RWPE2 (cell line): ENCODE measurements around the gene TNFSF9.
A peak's percentile ranks its signal among the peaks of the same experiment; 100 is the strongest.

Source experiments
- ATAC-seq: fragments of 200-7000 bp; cut with Tn5 transposase; 3 replicates; pipeline ENCODE4 v1.9.1; 2021; ENCODE audit warnings: low read depth
- DNase-seq: peaks from one replicate; pipeline ENCODE4 v3.0.0-alpha.2; 2020; ENCODE audit warnings: low spot score
- H3K27ac ChIP-seq: fragments of 450-650 bp; 2 replicates; pipeline ENCODE4 v1.5.1; 2017; ENCODE audit warnings: mild to moderate bottlenecking; ENCODE audit not compliant: poor library complexity, severe bottlenecking
- H3K27me3 ChIP-seq: fragments of 250-450 bp; sonication (Bioruptor Pico); 2 replicates; pipeline ENCODE4 v1.5.1; 2021; ENCODE audit warnings: mild to moderate bottlenecking, moderate library complexity; ENCODE audit not compliant: insufficient read depth, poor library complexity, severe bottlenecking
- H3K36me3 ChIP-seq: fragments of 250-450 bp; sonication (Bioruptor Pico); 2 replicates; pipeline ENCODE4 v1.5.1; 2020; ENCODE audit warnings: low read depth, mild to moderate bottlenecking, moderate library complexity
- H3K4me1 ChIP-seq: fragments of 250-450 bp; sonication (Bioruptor Pico); 2 replicates; pipeline ENCODE4 v1.5.1; 2021; ENCODE audit warnings: mild to moderate bottlenecking, moderate library complexity; ENCODE audit not compliant: insufficient read depth, poor library complexity, severe bottlenecking
- H3K4me3 ChIP-seq: fragments of 250-450 bp; sonication (Bioruptor Pico); 2 replicates; pipeline ENCODE4 v1.5.1; 2021; ENCODE audit warnings: mild to moderate bottlenecking, moderate library complexity; ENCODE audit not compliant: severe bottlenecking
- H3K9me3 ChIP-seq: fragments of 250-450 bp; sonication (Bioruptor Pico); 2 replicates; pipeline ENCODE4 v1.5.1; 2021; ENCODE audit warnings: mild to moderate bottlenecking, moderate library complexity; ENCODE audit not compliant: severe bottlenecking
- CTCF ChIP-seq: fragments of 450-650 bp; IDR thresholded peaks from one replicate; pipeline ENCODE4 v1.5.1; 2017; ENCODE audit warnings: mild to moderate bottlenecking, moderate library complexity; ENCODE audit not compliant: poor library complexity, severe bottlenecking

TNFSF9 gene

GRCh38 chr19:6551091-6551490 lies 20.3 kb downstream of the TNFSF9 start:
- ATAC-seq (no peak), DNase-seq (no peak)
- Histone ChIP-seq H3K4me1 (no peaks in the 10 kb centered on the region), H3K36me3 (no peaks in the 10 kb centered on the region), H3K27ac (no peak overlapping the region), H3K27me3 (no peaks in the 10 kb centered on the region), H3K4me3 (no peak overlapping the region), H3K9me3 (no peaks in the 10 kb centered on the region)
- TF ChIP-seq CTCF: no peak

DNA sequence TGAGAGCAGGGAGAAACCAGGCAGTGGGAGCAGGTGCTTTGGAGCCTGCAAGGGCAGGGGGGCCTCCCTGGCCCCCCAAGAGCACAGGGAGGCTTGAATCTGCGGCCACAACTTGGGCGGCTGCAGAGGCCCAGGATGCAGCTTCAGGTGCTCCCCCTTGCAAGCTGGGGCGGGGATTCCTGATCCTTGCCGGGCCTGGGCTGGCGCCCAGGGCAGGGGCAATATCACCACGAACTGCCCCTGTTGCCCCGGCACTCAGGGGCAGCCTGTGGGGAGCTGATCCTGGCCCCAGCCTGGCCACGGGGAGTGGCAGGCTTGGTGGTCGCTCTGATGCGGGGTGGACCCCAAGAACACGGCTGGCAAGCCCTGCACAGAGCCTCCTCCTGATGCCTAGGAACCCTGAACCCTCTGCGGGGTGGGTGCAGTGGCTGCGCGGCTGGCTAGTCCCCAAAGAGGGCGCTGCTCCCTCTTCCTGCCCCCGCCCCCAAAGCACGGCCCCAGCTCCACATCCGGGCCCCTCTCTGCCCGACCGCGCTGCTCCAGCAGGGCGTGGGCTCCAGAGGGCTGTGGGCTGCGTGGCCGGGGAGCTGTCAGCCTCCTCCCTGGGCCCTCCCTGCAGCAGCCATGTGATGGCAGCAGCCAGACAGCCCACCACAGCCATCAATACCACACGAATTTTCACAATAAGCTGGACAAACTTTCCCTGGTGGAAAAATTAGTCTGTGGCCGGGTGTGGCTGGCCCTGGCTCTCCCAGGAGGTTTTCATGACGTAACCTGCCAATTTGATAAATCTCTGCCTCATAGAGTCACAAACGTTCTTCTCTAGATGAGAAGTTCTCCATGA lies 21.0 kb downstream of the TNFSF9 start:
- Histone ChIP-seq H3K36me3 (no peaks in the 10 kb centered on the region), H3K27me3 (no peaks in the 10 kb centered on the region), H3K4me1 (no peaks in the 10 kb centered on the region), H3K4me3 (no peak overlapping the region), H3K9me3 (no peaks in the 10 kb centered on the region), H3K27ac (no peak overlapping the region)
- ATAC-seq: 0 out of 3 replicates have a peak, but pooled peaks have one; percentile 12
- DNase-seq: no peak
- TF ChIP-seq CTCF: no peak

DNA sequence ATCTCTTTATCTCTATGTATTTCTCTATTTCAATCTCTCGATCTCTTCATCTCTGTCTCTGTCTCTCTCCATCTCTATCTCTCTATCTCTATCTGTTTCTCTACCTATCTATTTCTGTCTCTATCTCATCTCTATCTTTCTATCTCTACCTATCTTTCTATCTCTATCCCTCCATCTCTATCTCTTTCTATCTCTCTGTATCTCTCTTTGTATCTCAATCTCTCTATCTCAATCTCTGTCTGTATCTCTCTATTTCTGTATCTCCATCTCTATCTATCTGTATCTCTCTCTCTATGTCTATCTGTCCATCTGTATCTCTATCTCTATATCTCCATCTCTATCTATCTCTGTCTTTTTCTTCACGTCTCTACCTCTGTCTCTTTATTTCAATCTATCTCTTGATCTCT lies 25.2 kb downstream of the TNFSF9 start:
- TF ChIP-seq CTCF: no peak
- H3K9me3 ChIP-seq: no peaks in the 10 kb centered on the region
- no peaks in the 10 kb centered on the region for H3K27me3 ChIP-seq
- no peaks in the 10 kb centered on the region for H3K36me3 ChIP-seq
- DNase-seq (no peak), ATAC-seq (no peak)
- H3K27ac ChIP-seq: no peak overlapping the region
- H3K4me1 ChIP-seq: no peaks in the 10 kb centered on the region
- no peak overlapping the region for H3K4me3 ChIP-seq

- no peaks in the 10 kb centered on the region for H3K27me3 ChIP-seq
- H3K9me3 ChIP-seq: no peaks in the 10 kb centered on the region
- TF ChIP-seq CTCF: no peak
- no peak overlapping the region for H3K27ac ChIP-seq
- H3K4me1 ChIP-seq: no peaks in the 10 kb centered on the region
- ATAC-seq: no peak
- H3K36me3 ChIP-seq: no peaks in the 10 kb centered on the region
- H3K4me3 ChIP-seq: no peak overlapping the region
- no peak for DNase-seq
These were observed 25.8 kb downstream of the TNFSF9 start for GRCh38 chr19:6556480-6557195.
